Measurements from ENCODE around the gene CTU2. TPM values are rescaled to one million over a fixed set of nuclear protein-coding genes. Genes with fewer than 3 reads are reported as not detected.

Gene CTU2
- total and polyA plus RNA-seq, 2 of the 8 experiments (the other 6 are each of a cell fraction or from before 2014, with no cell fraction given), result 32.7 to 42.9 TPM

- TF ChIP-seq KDM4A (IDR thresholded peaks at IDR 0.05; ENCODE audit: low read depth, low read length, severe bottlenecking), result no peak
- TF ChIP-seq RXRA (IDR thresholded peaks at IDR 0.05; ENCODE audit: insufficient read depth, low read depth, low read length), result no peak
- TF ChIP-seq JUN (IDR thresholded peaks at IDR 0.05; ENCODE audit: low read depth, low read length), result no peak
- TF ChIP-seq EP300 (IDR thresholded peaks at IDR 0.05; ENCODE audit: borderline replicate concordance in 1 of 2, low read depth in 2 of 2, low read length in 2 of 2), result no peak
- no peak for TF ChIP-seq BACH1 (IDR thresholded peaks at IDR 0.05; ENCODE audit: low read length)
- no peak for TF ChIP-seq POU5F1 (IDR thresholded peaks at IDR 0.05; ENCODE audit: low read depth, low read length)
Measured at GRCh38 chr16:88657371-88657770, 48.9 kb upstream of the CTU2 start (continued).

All from H1 (cell line).